Spleen (tissue), 7 donors: ENCODE measurements around the gene INO80C.

Source experiments
- CTCF ChIP-seq, 11 experiments: fragments of 200-600 bp in 7 of 11; fragments of 450-650 bp in 4 of 11; sonication (generic) in 4 of 11; IDR thresholded peaks in 8 of 11; conservative IDR thresholded peaks in 3 of 11; 1 replicate in 7 of 11; 2 replicates in 4 of 11; pipeline versions ENCODE4 v1.4.0 to v1.8.0; 2016 to 2021; ENCODE audit warnings: antibody characterized with exemption in 11 of 11, inconsistent platforms in 4 of 11, mild to moderate bottlenecking in 1 of 11
- POLR2A ChIP-seq, 3 donors: fragments of 450-650 bp; IDR thresholded peaks; one replicate each; pipeline ENCODE4 v1.5.1; 2017; ENCODE audit warnings: antibody characterized with exemption in 3 of 3, mild to moderate bottlenecking in 1 of 3
- donor health status: DM: no; HTN: no; CAD: no; lungs with moderate emphysema.
- donor health status: DM: no; HTN: no; CAD: no.
- donor health status: DM: no; HTN: no; CAD: no.

- TF ChIP-seq CTCF (IDR thresholded peaks at IDR 0.05 in 8 of 11, conservative IDR thresholded peaks at IDR 0.05 in 3 of 11) (no peak), POLR2A (IDR thresholded peaks at IDR 0.05) (no peak)
These were observed 15.6 kb upstream of the INO80C start for GRCh38 chr18:35513181-35513936.
